K562 (cell line): Measurements from ENCODE around the gene SLC25A4. TPM values are rescaled to one million over a fixed set of nuclear protein-coding genes. Genes with fewer than 3 reads are reported as not detected.

Experiments
- DACH1 ChIP-seq: fragments of 450-650 bp; IDR thresholded peaks from 2 replicates; pipeline ENCODE4 v1.6.1; 2018; ENCODE audit not compliant: partially characterized antibody
- PML ChIP-seq: IDR thresholded peaks from 2 replicates; pipeline ENCODE4 v1.6.1; 2012; ENCODE audit warnings: low read length, inconsistent platforms
- STAG1 ChIP-seq: sonication (generic); formaldehyde crosslinking; IDR thresholded peaks from 2 replicates; pipeline ENCODE4 v1.5.0; 2020; ENCODE audit warnings: missing genetic modification reagents, borderline replicate concordance
- ZFPM2 ChIP-seq: fragments of 250-450 bp; sonication (Bioruptor Pico); IDR thresholded peaks from 2 replicates; pipeline ENCODE4 v1.5.1; 2022; ENCODE audit warnings: mild to moderate bottlenecking
- ZNF764 ChIP-seq: fragments of 250-450 bp; sonication (Bioruptor Pico); IDR thresholded peaks from 2 replicates; pipeline ENCODE4 v1.4.0; 2020; ENCODE audit warnings: low read depth, mild to moderate bottlenecking, moderate library complexity
- polyA plus RNA-seq, 8 experiments: library from polyadenylated mRNA; depleted of rRNA in 4 of 8; stranded (reverse) in 5 of 8; unstranded in 3 of 8; fragments of >200 nt; fragmentation: Nextera tagmentation in 2 of 8; fragmentation: Illumina TruSeq in 1 of 8; extraction: Ambion mirVana in 2 of 8; extraction: Trizol in 1 of 8; gene quantifications; 2 replicates each; pipeline versions ENCODE4 v1.2.1 to v1.2.3, GENCODE V29; 2011 to 2014; ENCODE audit warnings: inconsistent platforms in 1 of 8, missing spikeins in 1 of 8
- total RNA-seq, 7 experiments: library from RNA; depleted of rRNA in 6 of 7; stranded (reverse); fragments of >200 nt in 6 of 7; fragmentation: Illumina TruSeq in 2 of 7; extraction: Trizol in 2 of 7; gene quantifications; 2 replicates each; pipeline versions ENCODE4 v1.2.1 to v1.2.3, GENCODE V29; 2011 to 2021; ENCODE audit warnings: low replicate concordance in 1 of 7
- TF ChIP-seq, protein P1 (sequence below): fragments of 450-650 bp; IDR thresholded peaks from 2 replicates; pipeline ENCODE4 v1.6.1; 2016; ENCODE audit warnings: mild to moderate bottlenecking, moderate library complexity
- TF ChIP-seq, protein P2 (sequence below): IDR thresholded peaks from 3 replicates; pipeline ENCODE4 v1.6.1; 2011; ENCODE audit warnings: borderline replicate concordance, mild to moderate bottlenecking, moderate library complexity; ENCODE audit not compliant: insufficient read length; ENCODE audit errors: extremely low read depth
- TF ChIP-seq, protein P3 (sequence below): sonication (generic); formaldehyde crosslinking; IDR thresholded peaks from 2 replicates; pipeline ENCODE4 v1.8.0; 2022; ENCODE audit warnings: mild to moderate bottlenecking, missing genetic modification reagents

The SLC25A4 gene
- total and polyA plus RNA-seq, 9 of the 15 experiments (the other 6 are each of a cell fraction or from before 2014, with no cell fraction given), result 8.3 to 28.6 (median 19.5) TPM

DNA sequence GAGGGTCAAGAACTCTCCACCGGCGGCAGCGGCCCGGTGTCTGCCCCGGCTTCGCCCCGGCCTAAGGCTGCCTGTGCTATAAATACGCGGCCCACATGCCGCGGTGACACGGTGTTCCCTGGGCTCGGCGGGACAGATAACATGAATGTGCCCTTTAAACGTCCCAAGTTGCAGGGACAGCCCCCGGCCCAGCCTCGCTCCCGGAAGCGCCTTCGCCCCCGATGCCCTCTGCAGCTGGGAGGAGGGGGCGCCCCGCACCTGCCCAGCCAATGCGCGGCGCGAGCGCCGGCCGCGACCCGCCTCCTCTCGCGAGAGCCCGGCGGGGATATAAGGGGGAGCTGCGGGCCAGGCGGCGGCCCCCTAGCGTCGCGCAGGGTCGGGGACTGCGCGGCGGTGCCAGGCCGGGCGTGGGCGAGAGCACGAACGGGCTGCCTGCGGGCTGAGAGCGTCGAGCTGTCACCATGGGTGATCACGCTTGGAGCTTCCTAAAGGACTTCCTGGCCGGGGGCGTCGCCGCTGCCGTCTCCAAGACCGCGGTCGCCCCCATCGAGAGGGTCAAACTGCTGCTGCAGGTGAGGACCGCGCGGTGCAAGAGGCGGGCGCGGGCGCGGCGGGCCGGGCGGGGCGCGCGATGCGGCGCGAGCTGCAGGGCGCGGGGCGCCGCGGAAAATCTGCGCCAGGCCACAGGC, at the start of gene SLC25A4 (continued):
- TF ChIP-seq DACH1 (peak; percentile 13), PML (peak; percentile 66), ZNF764 (no peak), ZFPM2 (no peak), STAG1 (CRISPR knock-in tag) (no peak)
- TF ChIP-seq, protein P1, sequence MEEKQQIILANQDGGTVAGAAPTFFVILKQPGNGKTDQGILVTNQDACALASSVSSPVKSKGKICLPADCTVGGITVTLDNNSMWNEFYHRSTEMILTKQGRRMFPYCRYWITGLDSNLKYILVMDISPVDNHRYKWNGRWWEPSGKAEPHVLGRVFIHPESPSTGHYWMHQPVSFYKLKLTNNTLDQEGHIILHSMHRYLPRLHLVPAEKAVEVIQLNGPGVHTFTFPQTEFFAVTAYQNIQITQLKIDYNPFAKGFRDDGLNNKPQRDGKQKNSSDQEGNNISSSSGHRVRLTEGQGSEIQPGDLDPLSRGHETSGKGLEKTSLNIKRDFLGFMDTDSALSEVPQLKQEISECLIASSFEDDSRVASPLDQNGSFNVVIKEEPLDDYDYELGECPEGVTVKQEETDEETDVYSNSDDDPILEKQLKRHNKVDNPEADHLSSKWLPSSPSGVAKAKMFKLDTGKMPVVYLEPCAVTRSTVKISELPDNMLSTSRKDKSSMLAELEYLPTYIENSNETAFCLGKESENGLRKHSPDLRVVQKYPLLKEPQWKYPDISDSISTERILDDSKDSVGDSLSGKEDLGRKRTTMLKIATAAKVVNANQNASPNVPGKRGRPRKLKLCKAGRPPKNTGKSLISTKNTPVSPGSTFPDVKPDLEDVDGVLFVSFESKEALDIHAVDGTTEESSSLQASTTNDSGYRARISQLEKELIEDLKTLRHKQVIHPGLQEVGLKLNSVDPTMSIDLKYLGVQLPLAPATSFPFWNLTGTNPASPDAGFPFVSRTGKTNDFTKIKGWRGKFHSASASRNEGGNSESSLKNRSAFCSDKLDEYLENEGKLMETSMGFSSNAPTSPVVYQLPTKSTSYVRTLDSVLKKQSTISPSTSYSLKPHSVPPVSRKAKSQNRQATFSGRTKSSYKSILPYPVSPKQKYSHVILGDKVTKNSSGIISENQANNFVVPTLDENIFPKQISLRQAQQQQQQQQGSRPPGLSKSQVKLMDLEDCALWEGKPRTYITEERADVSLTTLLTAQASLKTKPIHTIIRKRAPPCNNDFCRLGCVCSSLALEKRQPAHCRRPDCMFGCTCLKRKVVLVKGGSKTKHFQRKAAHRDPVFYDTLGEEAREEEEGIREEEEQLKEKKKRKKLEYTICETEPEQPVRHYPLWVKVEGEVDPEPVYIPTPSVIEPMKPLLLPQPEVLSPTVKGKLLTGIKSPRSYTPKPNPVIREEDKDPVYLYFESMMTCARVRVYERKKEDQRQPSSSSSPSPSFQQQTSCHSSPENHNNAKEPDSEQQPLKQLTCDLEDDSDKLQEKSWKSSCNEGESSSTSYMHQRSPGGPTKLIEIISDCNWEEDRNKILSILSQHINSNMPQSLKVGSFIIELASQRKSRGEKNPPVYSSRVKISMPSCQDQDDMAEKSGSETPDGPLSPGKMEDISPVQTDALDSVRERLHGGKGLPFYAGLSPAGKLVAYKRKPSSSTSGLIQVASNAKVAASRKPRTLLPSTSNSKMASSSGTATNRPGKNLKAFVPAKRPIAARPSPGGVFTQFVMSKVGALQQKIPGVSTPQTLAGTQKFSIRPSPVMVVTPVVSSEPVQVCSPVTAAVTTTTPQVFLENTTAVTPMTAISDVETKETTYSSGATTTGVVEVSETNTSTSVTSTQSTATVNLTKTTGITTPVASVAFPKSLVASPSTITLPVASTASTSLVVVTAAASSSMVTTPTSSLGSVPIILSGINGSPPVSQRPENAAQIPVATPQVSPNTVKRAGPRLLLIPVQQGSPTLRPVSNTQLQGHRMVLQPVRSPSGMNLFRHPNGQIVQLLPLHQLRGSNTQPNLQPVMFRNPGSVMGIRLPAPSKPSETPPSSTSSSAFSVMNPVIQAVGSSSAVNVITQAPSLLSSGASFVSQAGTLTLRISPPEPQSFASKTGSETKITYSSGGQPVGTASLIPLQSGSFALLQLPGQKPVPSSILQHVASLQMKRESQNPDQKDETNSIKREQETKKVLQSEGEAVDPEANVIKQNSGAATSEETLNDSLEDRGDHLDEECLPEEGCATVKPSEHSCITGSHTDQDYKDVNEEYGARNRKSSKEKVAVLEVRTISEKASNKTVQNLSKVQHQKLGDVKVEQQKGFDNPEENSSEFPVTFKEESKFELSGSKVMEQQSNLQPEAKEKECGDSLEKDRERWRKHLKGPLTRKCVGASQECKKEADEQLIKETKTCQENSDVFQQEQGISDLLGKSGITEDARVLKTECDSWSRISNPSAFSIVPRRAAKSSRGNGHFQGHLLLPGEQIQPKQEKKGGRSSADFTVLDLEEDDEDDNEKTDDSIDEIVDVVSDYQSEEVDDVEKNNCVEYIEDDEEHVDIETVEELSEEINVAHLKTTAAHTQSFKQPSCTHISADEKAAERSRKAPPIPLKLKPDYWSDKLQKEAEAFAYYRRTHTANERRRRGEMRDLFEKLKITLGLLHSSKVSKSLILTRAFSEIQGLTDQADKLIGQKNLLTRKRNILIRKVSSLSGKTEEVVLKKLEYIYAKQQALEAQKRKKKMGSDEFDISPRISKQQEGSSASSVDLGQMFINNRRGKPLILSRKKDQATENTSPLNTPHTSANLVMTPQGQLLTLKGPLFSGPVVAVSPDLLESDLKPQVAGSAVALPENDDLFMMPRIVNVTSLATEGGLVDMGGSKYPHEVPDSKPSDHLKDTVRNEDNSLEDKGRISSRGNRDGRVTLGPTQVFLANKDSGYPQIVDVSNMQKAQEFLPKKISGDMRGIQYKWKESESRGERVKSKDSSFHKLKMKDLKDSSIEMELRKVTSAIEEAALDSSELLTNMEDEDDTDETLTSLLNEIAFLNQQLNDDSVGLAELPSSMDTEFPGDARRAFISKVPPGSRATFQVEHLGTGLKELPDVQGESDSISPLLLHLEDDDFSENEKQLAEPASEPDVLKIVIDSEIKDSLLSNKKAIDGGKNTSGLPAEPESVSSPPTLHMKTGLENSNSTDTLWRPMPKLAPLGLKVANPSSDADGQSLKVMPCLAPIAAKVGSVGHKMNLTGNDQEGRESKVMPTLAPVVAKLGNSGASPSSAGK, result peak; percentile 97
- TF ChIP-seq, protein P2, sequence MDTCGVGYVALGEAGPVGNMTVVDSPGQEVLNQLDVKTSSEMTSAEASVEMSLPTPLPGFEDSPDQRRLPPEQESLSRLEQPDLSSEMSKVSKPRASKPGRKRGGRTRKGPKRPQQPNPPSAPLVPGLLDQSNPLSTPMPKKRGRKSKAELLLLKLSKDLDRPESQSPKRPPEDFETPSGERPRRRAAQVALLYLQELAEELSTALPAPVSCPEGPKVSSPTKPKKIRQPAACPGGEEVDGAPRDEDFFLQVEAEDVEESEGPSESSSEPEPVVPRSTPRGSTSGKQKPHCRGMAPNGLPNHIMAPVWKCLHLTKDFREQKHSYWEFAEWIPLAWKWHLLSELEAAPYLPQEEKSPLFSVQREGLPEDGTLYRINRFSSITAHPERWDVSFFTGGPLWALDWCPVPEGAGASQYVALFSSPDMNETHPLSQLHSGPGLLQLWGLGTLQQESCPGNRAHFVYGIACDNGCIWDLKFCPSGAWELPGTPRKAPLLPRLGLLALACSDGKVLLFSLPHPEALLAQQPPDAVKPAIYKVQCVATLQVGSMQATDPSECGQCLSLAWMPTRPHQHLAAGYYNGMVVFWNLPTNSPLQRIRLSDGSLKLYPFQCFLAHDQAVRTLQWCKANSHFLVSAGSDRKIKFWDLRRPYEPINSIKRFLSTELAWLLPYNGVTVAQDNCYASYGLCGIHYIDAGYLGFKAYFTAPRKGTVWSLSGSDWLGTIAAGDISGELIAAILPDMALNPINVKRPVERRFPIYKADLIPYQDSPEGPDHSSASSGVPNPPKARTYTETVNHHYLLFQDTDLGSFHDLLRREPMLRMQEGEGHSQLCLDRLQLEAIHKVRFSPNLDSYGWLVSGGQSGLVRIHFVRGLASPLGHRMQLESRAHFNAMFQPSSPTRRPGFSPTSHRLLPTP, result no peak
- TF ChIP-seq, protein P3, sequence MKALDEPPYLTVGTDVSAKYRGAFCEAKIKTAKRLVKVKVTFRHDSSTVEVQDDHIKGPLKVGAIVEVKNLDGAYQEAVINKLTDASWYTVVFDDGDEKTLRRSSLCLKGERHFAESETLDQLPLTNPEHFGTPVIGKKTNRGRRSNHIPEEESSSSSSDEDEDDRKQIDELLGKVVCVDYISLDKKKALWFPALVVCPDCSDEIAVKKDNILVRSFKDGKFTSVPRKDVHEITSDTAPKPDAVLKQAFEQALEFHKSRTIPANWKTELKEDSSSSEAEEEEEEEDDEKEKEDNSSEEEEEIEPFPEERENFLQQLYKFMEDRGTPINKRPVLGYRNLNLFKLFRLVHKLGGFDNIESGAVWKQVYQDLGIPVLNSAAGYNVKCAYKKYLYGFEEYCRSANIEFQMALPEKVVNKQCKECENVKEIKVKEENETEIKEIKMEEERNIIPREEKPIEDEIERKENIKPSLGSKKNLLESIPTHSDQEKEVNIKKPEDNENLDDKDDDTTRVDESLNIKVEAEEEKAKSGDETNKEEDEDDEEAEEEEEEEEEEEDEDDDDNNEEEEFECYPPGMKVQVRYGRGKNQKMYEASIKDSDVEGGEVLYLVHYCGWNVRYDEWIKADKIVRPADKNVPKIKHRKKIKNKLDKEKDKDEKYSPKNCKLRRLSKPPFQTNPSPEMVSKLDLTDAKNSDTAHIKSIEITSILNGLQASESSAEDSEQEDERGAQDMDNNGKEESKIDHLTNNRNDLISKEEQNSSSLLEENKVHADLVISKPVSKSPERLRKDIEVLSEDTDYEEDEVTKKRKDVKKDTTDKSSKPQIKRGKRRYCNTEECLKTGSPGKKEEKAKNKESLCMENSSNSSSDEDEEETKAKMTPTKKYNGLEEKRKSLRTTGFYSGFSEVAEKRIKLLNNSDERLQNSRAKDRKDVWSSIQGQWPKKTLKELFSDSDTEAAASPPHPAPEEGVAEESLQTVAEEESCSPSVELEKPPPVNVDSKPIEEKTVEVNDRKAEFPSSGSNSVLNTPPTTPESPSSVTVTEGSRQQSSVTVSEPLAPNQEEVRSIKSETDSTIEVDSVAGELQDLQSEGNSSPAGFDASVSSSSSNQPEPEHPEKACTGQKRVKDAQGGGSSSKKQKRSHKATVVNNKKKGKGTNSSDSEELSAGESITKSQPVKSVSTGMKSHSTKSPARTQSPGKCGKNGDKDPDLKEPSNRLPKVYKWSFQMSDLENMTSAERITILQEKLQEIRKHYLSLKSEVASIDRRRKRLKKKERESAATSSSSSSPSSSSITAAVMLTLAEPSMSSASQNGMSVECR (CRISPR knock-in tag), result peak; percentile 66; the same call in 1 of the 2 replicates
